Transverse colon (tissue), 4 donors: ENCODE results near the gene ERP44.

Experiments
- CTCF ChIP-seq, 5 experiments: fragments of 200-600 bp in 3 of 5; fragments of 450-650 bp in 2 of 5; sonication (generic) in 3 of 5; IDR thresholded peaks; 1 replicate in 2 of 5; 2 replicates in 3 of 5; pipeline ENCODE4 v1.5.1; 2016 to 2017; ENCODE audit warnings: antibody characterized with exemption in 5 of 5, inconsistent platforms in 3 of 5, mild to moderate bottlenecking in 2 of 5, moderate library complexity in 1 of 5
- POLR2AphosphoS5 ChIP-seq, 3 donors: sonication (generic); formaldehyde crosslinking; IDR thresholded peaks; one replicate each; pipeline ENCODE4 v1.6.1; 2016; ENCODE audit warnings: antibody characterized with exemption in 3 of 3

GRCh38 chr9:99948896-99949295 is 149.9 kb downstream of the ERP44 start:
- TF ChIP-seq CTCF (IDR thresholded peaks at IDR 0.05) (no peak), POLR2AphosphoS5 (IDR thresholded peaks at IDR 0.05) (no peak)
